CD4-positive, alpha-beta T cell treated with Interleukin-10 for 1 hour (primary cell): ENCODE results near the gene FRMD1.

ENCODE experiments used
- DNase-seq: peaks from one replicate; pipeline ENCODE4 v3.0.0-alpha.2; 2020

The FRMD1 gene

DNA sequence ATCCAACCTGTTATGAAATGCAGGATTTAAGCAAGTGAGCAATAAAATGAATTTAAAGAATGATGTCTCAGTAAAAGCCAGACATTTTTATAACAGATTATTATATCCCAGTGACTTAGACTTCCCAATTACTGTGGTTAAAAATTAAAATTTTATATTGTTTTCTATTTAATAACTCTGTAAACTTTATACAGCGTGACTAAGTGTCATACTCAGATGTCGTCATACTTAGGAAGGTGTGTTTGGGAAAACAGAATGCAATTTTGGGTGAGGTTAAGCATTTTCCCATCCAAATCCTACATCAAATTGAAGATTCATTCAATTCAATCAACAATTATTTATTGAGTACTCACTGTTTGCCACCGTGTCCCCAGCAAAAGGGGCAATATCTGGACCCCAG lies 31.4 kb upstream of the FRMD1 start:
- no peak for DNase-seq

- DNase-seq, result no peak
Observed at GRCh38 chr6:168109171-168109570, 30.2 kb upstream of the FRMD1 start.

- DNase-seq, result no peak
Observed at GRCh38 chr6:168107191-168107983, 28.4 kb upstream of the FRMD1 start.

GRCh38 chr6:168106633-168107005 lies 27.6 kb upstream of the FRMD1 start:
- no peak for DNase-seq

GRCh38 chr6:168105813-168106632 lies 27.0 kb upstream of the FRMD1 start:
- no peak for DNase-seq

- no peak for DNase-seq
Observed at GRCh38 chr6:168104636-168105035, 25.6 kb upstream of the FRMD1 start.

GRCh38 chr6:168103050-168103830 lies 24.2 kb upstream of the FRMD1 start:
- no peak for DNase-seq

- DNase-seq, result no peak
Observed at GRCh38 chr6:168102315-168102985, 23.4 kb upstream of the FRMD1 start.

- no peak for DNase-seq
Observed at GRCh38 chr6:168101590-168102314, 22.7 kb upstream of the FRMD1 start.

DNA sequence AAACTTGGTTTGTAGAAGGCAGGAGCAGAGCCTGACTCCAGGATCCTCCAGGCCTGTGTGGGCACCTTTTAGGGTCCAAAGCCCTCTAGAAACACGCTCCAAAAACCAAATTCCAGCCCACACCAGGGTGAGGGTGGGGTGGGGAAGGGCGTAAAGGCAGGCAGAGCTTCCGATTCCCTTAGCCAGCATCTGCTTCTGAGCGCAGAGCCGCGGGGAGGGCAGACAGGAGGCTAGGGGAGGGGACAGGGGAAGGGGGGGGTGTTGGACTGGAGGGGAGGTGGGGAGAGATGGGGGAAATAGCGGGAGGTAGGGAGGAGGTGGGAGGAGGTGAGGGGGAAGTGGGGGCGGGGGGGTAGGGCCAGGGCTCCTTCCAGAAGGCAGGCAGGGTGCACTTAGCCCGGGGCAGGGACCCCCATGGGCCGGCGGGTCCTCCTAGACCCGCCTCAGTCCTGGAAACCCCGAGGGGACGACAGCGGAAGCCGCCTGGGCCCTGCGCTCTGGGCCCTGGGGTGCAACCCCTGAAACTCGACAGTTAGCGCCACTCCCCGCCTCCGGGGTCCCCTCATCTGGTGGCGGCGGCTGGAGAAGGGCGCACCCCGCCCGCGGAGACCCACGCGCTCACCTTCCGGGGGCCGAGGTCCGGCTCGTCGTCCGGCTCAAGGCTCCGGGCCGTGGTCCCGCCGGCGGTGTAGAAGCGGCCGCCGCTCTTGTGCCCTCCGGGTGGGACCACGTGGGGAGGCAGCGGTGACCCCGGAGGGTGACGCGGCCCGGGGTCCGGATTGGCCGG lies 22.0 kb upstream of the FRMD1 start:
- no peak for DNase-seq

- no peak for DNase-seq
Observed at GRCh38 chr6:168100011-168100802, 21.2 kb upstream of the FRMD1 start.

- no peak for DNase-seq
Observed at GRCh38 chr6:168099201-168100010, 20.4 kb upstream of the FRMD1 start.

DNA sequence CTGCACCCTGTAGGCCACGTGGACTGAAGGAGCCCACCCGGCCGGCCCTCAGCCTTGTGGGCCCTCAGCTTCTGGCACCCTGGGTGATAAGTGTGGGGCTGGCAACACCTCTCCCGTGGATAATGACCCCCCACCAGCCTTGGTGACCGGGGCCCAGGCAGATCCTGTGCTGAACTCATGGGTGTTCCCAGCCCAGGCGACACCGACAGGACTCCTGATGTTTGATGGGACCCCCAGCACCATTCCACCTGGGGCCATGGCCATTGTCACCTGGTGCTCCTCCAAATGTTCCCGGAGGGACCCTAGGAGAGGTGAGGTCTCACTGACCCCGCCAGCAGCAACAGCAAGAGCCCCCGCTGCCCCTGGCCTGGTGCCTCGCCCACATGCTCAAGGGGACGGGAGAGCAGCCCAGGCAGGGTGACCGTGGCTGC lies 19.4 kb upstream of the FRMD1 start:
- no peak for DNase-seq

DNA sequence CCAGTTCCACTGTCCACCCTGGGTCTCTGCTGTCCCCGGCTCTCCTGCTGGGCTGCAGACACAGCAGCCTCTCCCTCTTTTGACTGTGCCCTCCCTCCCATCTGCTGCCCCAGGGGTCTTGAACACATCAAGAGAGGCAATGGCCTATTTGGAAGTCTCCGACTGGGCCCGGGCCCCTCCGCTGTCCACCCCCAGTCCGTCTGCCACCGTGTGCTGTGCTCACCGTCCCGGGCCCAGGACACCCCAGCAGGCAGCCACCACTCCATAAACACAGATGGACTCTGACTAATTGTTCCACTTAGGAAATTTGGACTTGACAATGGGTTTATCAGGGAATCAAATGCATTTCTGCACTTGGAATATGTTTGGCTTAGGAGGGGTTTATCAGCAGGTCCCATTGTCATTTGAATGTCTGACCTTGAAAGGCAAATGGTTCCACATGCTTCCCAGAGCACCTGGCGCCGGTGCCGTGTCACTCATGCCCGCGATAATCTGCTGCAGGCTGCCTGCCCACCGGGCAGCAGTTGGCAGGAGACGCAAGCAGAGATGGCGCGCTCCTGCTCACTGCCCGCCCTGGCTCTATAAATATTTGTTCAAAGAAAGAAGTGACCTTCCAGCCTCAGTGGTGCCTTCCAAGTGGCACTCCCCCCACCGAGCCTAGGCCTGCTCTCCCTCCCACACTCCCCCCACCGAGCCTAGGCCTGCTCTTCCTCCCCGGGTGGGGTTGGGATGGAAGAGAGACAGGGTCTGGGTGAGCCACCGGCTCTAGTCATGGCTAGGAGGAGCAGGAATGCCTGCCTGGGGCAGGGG lies 18.8 kb upstream of the FRMD1 start:
- DNase-seq, result no peak

DNA sequence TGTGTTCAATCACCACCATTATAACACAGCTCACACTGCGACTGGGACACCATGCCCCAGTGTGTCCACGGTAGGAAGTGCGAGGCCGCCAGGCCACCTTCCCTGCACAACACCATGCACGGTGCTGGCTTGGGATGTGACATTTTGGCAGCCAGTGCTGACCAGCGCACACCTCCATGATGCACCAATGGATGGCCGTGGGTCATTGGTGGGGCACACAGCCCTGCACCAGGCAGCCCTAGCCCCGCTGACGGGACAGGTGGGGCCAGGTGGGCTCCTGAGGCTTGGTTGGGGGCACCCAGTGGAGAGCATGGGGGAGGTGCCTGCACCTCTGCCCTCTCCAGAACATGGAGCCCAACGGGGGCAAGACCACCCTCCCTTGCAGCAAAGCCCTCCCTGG lies 18.2 kb upstream of the FRMD1 start:
- no peak for DNase-seq

DNA sequence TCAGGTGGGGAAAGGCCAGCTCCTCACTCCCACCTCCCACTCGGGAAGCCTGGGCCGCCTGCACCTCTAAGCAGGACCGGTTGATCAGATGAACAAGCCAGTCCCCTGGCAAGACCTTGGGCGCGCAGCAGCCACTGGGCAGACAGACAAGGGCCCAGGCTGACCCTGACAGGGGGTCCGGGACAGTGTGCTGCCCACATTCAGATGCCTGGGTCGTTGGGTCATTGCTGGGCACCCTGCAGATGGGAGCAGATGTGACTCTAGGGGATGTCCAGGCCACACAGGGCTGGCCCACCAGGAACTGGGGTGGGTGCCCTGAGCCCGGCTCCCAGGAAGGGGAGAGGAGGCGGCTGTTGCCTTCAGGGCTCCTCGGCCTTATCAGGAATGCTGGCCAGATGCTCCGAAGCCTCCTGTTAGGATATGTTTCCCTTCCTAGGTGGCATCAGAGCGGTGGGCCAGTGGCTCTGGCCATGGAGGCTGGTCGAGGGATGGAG lies 17.3 kb upstream of the FRMD1 start:
- no peak for DNase-seq

DNA sequence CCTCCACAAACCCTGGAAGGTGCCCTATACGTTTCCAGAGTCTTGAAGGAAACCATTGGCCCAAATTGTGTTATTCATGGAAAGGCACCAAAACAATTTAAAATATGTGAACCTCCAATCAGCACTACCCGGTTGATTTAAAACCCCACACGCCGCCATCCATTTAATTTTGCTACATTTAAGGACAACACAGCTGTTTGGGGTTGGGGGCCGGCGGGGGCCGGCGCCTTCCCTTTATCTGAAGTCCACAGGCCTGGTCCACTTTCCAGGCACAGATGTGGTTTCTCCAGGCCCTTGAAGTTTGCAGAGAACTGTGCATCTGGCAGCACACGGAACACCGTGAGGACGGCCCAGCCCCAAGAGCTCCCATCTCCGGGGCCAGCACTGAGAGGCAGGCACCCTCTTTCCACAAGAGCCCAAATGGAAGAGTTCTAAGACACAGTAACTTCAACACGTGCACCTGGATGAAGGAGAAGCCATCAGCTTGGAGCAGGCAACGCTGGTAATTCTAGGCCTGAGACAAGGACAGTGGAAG lies 16.8 kb upstream of the FRMD1 start:
- no peak for DNase-seq

DNA sequence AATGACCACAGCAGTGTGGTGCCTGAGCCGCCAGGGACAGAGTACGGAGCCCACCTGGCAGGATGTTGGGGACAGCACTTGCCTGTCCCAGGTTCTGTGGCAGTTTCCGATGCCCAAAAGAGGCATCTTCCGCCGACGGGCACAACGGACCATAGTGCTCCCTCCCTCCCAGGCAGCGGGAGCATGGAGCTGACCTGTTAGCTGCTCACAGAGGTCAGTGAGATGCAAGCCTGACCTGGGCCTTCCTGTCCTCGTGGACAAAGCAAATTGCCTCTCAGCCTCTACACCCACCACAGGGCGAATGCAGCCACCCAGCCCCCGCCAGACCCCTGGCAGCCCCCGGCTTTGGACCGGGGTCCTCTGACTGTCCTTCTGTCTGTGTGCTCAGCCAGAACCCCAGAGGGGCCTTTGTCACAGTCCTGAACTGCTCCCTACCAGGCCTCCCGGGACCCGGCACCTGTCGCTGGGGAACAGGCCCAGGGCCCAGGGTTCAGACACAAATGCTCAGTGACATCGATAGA lies 16.2 kb upstream of the FRMD1 start:
- no peak for DNase-seq
